GM18868 (cell line): ENCODE results near the gene IFI30.
A peak's percentile ranks its signal among the peaks of the same experiment; 100 is the strongest.
"Not testable (repeated sequence)": the region's sequence is repeated elsewhere in the genome, so short reads cannot be mapped to it uniquely, and the experiment has no call there.

Experiments
- ATAC-seq: cut with Tn5 transposase; IDR thresholded peaks from one replicate; pipeline ENCODE4 v1.9.1; 2021; ENCODE audit warnings: mild to moderate bottlenecking, moderate library complexity; ENCODE audit not compliant: unreplicated experiment

IFI30 gene

GRCh38 chr19:18202397-18202777 lies 28.8 kb downstream of the IFI30 start:
- no peak for ATAC-seq

- no peak for ATAC-seq
These were observed 29.3 kb downstream of the IFI30 start for GRCh38 chr19:18202778-18203407.

- no peak for ATAC-seq
These were observed 29.8 kb downstream of the IFI30 start for GRCh38 chr19:18203408-18203862.

GRCh38 chr19:18203863-18204393 lies 30.3 kb downstream of the IFI30 start, which contains the start of gene RAB3A:
Gene RAB3A, minus strand, starts transcription at chr19:18204042. Its CDS starts 1,302 bp downstream, at chr19:18202740.
- peak; percentile 89 for ATAC-seq

- peak; percentile 18 for ATAC-seq
These were observed 31.0 kb downstream of the IFI30 start for GRCh38 chr19:18204394-18205199.

GRCh38 chr19:18205200-18205892 lies 31.7 kb downstream of the IFI30 start:
- ATAC-seq: no peak

GRCh38 chr19:18206018-18206417 lies 32.4 kb downstream of the IFI30 start:
- ATAC-seq: no peak

GRCh38 chr19:18208098-18208951 lies 34.7 kb downstream of the IFI30 start:
- no peak for ATAC-seq

GRCh38 chr19:18209912-18210311 lies 36.3 kb downstream of the IFI30 start:
- ATAC-seq: not testable (repeated sequence)

- ATAC-seq: no peak
These were observed 38.1 kb downstream of the IFI30 start for GRCh38 chr19:18211683-18212082.

GRCh38 chr19:18214779-18215433 lies 41.3 kb downstream of the IFI30 start:
- no peak for ATAC-seq

GRCh38 chr19:18216789-18217188 lies 43.2 kb downstream of the IFI30 start:
- ATAC-seq: no peak

- no peak for ATAC-seq
These were observed 44.5 kb downstream of the IFI30 start for GRCh38 chr19:18218159-18218558.

- ATAC-seq: no peak
These were observed 45.0 kb downstream of the IFI30 start for GRCh38 chr19:18218600-18218999.

GRCh38 chr19:18219911-18220631 lies 46.5 kb downstream of the IFI30 start:
- no peak for ATAC-seq

GRCh38 chr19:18220632-18221275 lies 47.1 kb downstream of the IFI30 start:
- ATAC-seq: no peak

GRCh38 chr19:18221815-18222725 lies 48.5 kb downstream of the IFI30 start:
- no peak for ATAC-seq
